ENCODE results near the gene INSRR. TPM values are rescaled to one million over a fixed set of nuclear protein-coding genes. Genes with fewer than 3 reads are reported as not detected.

Gene INSRR
- total RNA-seq, 1 experiment from 2014 or later = 0.11 TPM

GRCh38 chr1:156805766-156806511 is 53.0 kb downstream of the INSRR start (continued):
- TF ChIP-seq HMGXB4 (CRISPR knock-in tag; IDR thresholded peaks at IDR 0.05) = no peak
- no peak for TF ChIP-seq ZNF232 (CRISPR knock-in tag; IDR thresholded peaks at IDR 0.05)
- no peak for TF ChIP-seq FOXP4 (CRISPR knock-in tag; IDR thresholded peaks at IDR 0.05)
- no peak for TF ChIP-seq JUN (CRISPR knock-in tag; IDR thresholded peaks at IDR 0.05)

- DNase-seq (ENCODE audit: low spot score) = no peak
- Mint-ChIP-seq H3K4me3 (no peak overlapping the region), H3K27ac (no peak overlapping the region), H3K9me3 (no peaks in the 10 kb centered on the region), H3K4me1 (no peaks in the 10 kb centered on the region), H3K36me3 (peaks cover 17% of the 10 kb centered on the region), H3K27me3 (ENCODE audit: low read depth) (no peaks in the 10 kb centered on the region)
- TF ChIP-seq HMGXB4 (CRISPR knock-in tag; IDR thresholded peaks at IDR 0.05) = no peak
- no peak for TF ChIP-seq STAT6 (CRISPR knock-in tag; conservative IDR thresholded peaks at IDR 0.05; ENCODE audit: low read depth)
- TF ChIP-seq CREM (CRISPR knock-in tag; IDR thresholded peaks at IDR 0.05) = no peak
- TF ChIP-seq MYBL2 (CRISPR knock-in tag; IDR thresholded peaks at IDR 0.05) = no peak
- no peak for TF ChIP-seq KAT7 (CRISPR knock-in tag; IDR thresholded peaks at IDR 0.05; ENCODE audit: borderline replicate concordance)
- TF ChIP-seq NFYB (CRISPR knock-in tag; conservative IDR thresholded peaks at IDR 0.05; ENCODE audit: low read depth) = no peak
- no peak for TF ChIP-seq CBFB (CRISPR knock-in tag; IDR thresholded peaks at IDR 0.05; ENCODE audit: low read depth)
- TF ChIP-seq ZBTB43 (CRISPR knock-in tag; IDR thresholded peaks at IDR 0.05) = no peak
- TF ChIP-seq RELA (CRISPR knock-in tag; IDR thresholded peaks at IDR 0.05; ENCODE audit: borderline replicate concordance) = no peak
- no peak for TF ChIP-seq MLX (CRISPR knock-in tag; IDR thresholded peaks at IDR 0.05)
- no peak for TF ChIP-seq USF2 (CRISPR knock-in tag; IDR thresholded peaks at IDR 0.05)
- ATAC-seq = no peak
- ChIA-PET CTCF (interaction anchor here (0.6 to 3.9 kb wide), 7 partner anchors 9 to 123 kb away, joined by 3 to 20 read pairs (median 4); partner anchors contain the start of genes INSRR and NTRK1), POLR2A (no interaction called here)
These were observed 54.2 kb downstream of the INSRR start for GRCh38 chr1:156804572-156805243.
